Astrocyte (in vitro differentiated cells and primary cell): ENCODE measurements around the gene RPRD1B.

Experiments used
- CTCF ChIP-seq: IDR thresholded peaks from 2 replicates; pipeline ENCODE4 v1.5.1; 2011; ENCODE audit warnings: low read depth, mild to moderate bottlenecking, inconsistent platforms, low read length, moderate library complexity; ENCODE audit not compliant: insufficient read depth
- EZH2 ChIP-seq: IDR thresholded peaks from 2 replicates; pipeline ENCODE4 v1.6.1; 2012; ENCODE audit warnings: mild to moderate bottlenecking, low read length, inconsistent platforms; ENCODE audit not compliant: insufficient read depth

- no peak for TF ChIP-seq CTCF
- TF ChIP-seq EZH2 = no peak
These were observed 1.6 kb upstream of the RPRD1B start for GRCh38 chr20:38031957-38032356.
